ENCODE results near the gene CAMK2G. TPM values are rescaled to one million over a fixed set of nuclear protein-coding genes. Genes with fewer than 3 reads are reported as not detected.
A peak's percentile ranks its signal among the peaks of the same experiment; 100 is the strongest.

The CAMK2G gene
- total and polyA plus RNA-seq, 5 experiments from 2014 or later = 4.6 to 61.7 (median 6.7) TPM

- peaks cover 24 to 58% (median 49%) of the 10 kb centered on the region in 4 donors for H3K4me1 Mint-ChIP-seq
- peaks cover 0 to 33% (median 5%) of the 10 kb centered on the region in 3 donors for H3K36me3 Mint-ChIP-seq
- H3K9me3 Mint-ChIP-seq = no peaks in the 10 kb centered on the region
- H3K27ac Mint-ChIP-seq = peak overlapping the region in 9 of 10 donors; percentile 65 to 100 (median 99)
- DNase-seq (no peak), ATAC-seq (no peak)
- peak overlapping the region; percentile 94 to 100 (median 100) for H3K4me3 Mint-ChIP-seq
- POLR2A ChIA-PET = interaction anchor here (1.3 to 9.7 kb wide), 4 partner anchors 9 to 38 kb away, joined by 7 to 169 read pairs (median 14); a partner anchor contains a TSS
- H3K27me3 Mint-ChIP-seq = no peaks in the 10 kb centered on the region
These were observed 93.4 kb downstream of the CAMK2G start for GRCh38 chr10:73780966-73781365.

- ATAC-seq (no peak), DNase-seq (no peak)
- POLR2A ChIA-PET = interaction anchor here (2.0 to 9.7 kb wide), 3 partner anchors 9 to 30 kb away, joined by 11 to 169 read pairs (median 18); a partner anchor contains a TSS
- H3K36me3 Mint-ChIP-seq = peaks cover 0 to 40% (median 5%) of the 10 kb centered on the region in 3 donors
- peak overlapping the region in 9 of 10 donors; percentile 46 to 100 (median 67) for H3K27ac Mint-ChIP-seq
- no peaks in the 10 kb centered on the region for H3K27me3 Mint-ChIP-seq
- H3K9me3 Mint-ChIP-seq = no peaks in the 10 kb centered on the region
- H3K4me3 Mint-ChIP-seq = peak overlapping the region; percentile 94 to 100 (median 100)
- peaks cover 24 to 62% (median 52%) of the 10 kb centered on the region in 4 donors for H3K4me1 Mint-ChIP-seq
These were observed 94.1 kb downstream of the CAMK2G start for GRCh38 chr10:73780301-73780700.

GRCh38 chr10:73779539-73780197 is 94.7 kb downstream of the CAMK2G start:
- ATAC-seq (no peak), DNase-seq (no peak)
- POLR2A ChIA-PET = interaction anchor here (0.7 to 9.7 kb wide), 4 partner anchors 8 to 67 kb away, joined by 4 to 169 read pairs (median 12); a partner anchor contains a TSS
- Mint-ChIP-seq H3K27ac (peak overlapping the region in 9 of 10 donors; percentile 22 to 80 (median 50)), H3K36me3 (peaks cover 0 to 45% (median 5%) of the 10 kb centered on the region in 3 donors), H3K4me3 (peak overlapping the region; percentile 36 to 99 (median 60)), H3K4me1 (peaks cover 23 to 62% (median 53%) of the 10 kb centered on the region in 4 donors), H3K27me3 (no peaks in the 10 kb centered on the region), H3K9me3 (no peaks in the 10 kb centered on the region)

GRCh38 chr10:73779018-73779417 is 95.3 kb downstream of the CAMK2G start:
- no peak for ATAC-seq
- Mint-ChIP-seq H3K4me1 (peaks cover 27 to 66% (median 60%) of the 10 kb centered on the region in 4 donors), H3K27me3 (no peaks in the 10 kb centered on the region), H3K27ac (peak overlapping the region in 2 of 10 donors; percentile 52 to 55), H3K36me3 (peaks cover 0 to 49% (median 5%) of the 10 kb centered on the region in 3 donors), H3K4me3 (no peak overlapping the region), H3K9me3 (no peaks in the 10 kb centered on the region)
- POLR2A ChIA-PET = interaction anchor here (0.6 to 4.6 kb wide), 4 partner anchors 30 to 263 kb away, joined by 3 to 18 read pairs (median 4); no protein-coding TSS in a partner anchor
- no peak for DNase-seq

- peak overlapping the region; percentile 92 to 97 (median 96) for H3K4me3 Mint-ChIP-seq
- DNase-seq = peak in 1 of 10 donors; percentile 44
These were observed 99.7 kb downstream of the CAMK2G start for GRCh38 chr10:73774637-73775036.

GRCh38 chr10:73773152-73773879 is 101.0 kb downstream of the CAMK2G start:
- Mint-ChIP-seq H3K27me3 (no peaks in the 10 kb centered on the region), H3K4me1 (peaks cover 34 to 66% (median 53%) of the 10 kb centered on the region in 4 donors), H3K9me3 (no peaks in the 10 kb centered on the region), H3K27ac (peak overlapping the region; percentile 84 to 97 (median 94)), H3K36me3 (peaks cover 0 to 64% (median 9%) of the 10 kb centered on the region in 3 donors), H3K4me3 (peak overlapping the region; percentile 92 to 97 (median 96))
- DNase-seq (peak in 2 of 10 donors; percentile 10 to 15), ATAC-seq (peak; percentile 2 to 5)
- POLR2A ChIA-PET = interaction anchor here (0.6 to 6.9 kb wide), 21 partner anchors 10 to 281 kb away, joined by 3 to 169 read pairs (median 5); partner anchors contain the start of genes CAMK2G, CHCHD1, NDST2 and SEC24C

More at GRCh38 chr10:73774637-73775036, 99.7 kb downstream of the CAMK2G start:
- POLR2A ChIA-PET = interaction anchor here (1.7 to 6.9 kb wide), 3 partner anchors 10 to 100 kb away, joined by 5 to 169 read pairs (median 15); partner anchors contain the start of genes CAMK2G, CHCHD1 and ZSWIM8
- Mint-ChIP-seq H3K36me3 (peaks cover 0 to 65% (median 8%) of the 10 kb centered on the region in 3 donors), H3K4me1 (peaks cover 29 to 57% (median 44%) of the 10 kb centered on the region in 4 donors), H3K9me3 (no peaks in the 10 kb centered on the region), H3K27me3 (no peaks in the 10 kb centered on the region), H3K27ac (peak overlapping the region in 9 of 10 donors; percentile 10 to 90 (median 60))
- no peak for ATAC-seq

GRCh38 chr10:73772281-73773151 is 101.8 kb downstream of the CAMK2G start:
- peak overlapping the region; percentile 84 to 97 (median 94) for H3K27ac Mint-ChIP-seq

GRCh38 chr10:73771722-73772280 is 102.6 kb downstream of the CAMK2G start:
- H3K27me3 Mint-ChIP-seq = no peaks in the 10 kb centered on the region
- DNase-seq (peak in 8 of 10 donors; percentile 60 to 90 (median 77)), ATAC-seq (peak; percentile 41 to 51)
- H3K4me3 Mint-ChIP-seq = peak overlapping the region; percentile 92 to 97 (median 96)
- peak overlapping the region; percentile 37 to 97 (median 94) for H3K27ac Mint-ChIP-seq
- H3K4me1 Mint-ChIP-seq = peaks cover 32 to 59% (median 52%) of the 10 kb centered on the region in 4 donors
- POLR2A ChIA-PET = interaction anchor here (0.5 to 6.9 kb wide), 22 partner anchors 10 to 664 kb away, joined by 3 to 169 read pairs (median 6); partner anchors contain the start of genes CAMK2G, CHCHD1, NDST2 and SEC24C
- H3K36me3 Mint-ChIP-seq = peaks cover 0 to 61% (median 14%) of the 10 kb centered on the region in 3 donors
- H3K9me3 Mint-ChIP-seq = no peaks in the 10 kb centered on the region

More at GRCh38 chr10:73772281-73773151, 101.8 kb downstream of the CAMK2G start:
- POLR2A ChIA-PET = interaction anchor here (0.6 to 6.9 kb wide), 30 partner anchors 9 to 677 kb away, joined by 3 to 169 read pairs (median 4); partner anchors contain the start of genes CAMK2G, CHCHD1, NDST2 and SEC24C
- H3K4me1 Mint-ChIP-seq = peaks cover 34 to 66% (median 53%) of the 10 kb centered on the region in 4 donors
- H3K4me3 Mint-ChIP-seq = peak overlapping the region; percentile 92 to 97 (median 96)
- no peaks in the 10 kb centered on the region for H3K9me3 Mint-ChIP-seq
- H3K27me3 Mint-ChIP-seq = no peaks in the 10 kb centered on the region
- peaks cover 0 to 65% (median 12%) of the 10 kb centered on the region in 3 donors for H3K36me3 Mint-ChIP-seq
- ATAC-seq = peak; percentile 72 to 75
- DNase-seq = peak; percentile 67 to 89 (median 77)

GRCh38 chr10:73769396-73769795 is 105.0 kb downstream of the CAMK2G start:
- peak overlapping the region in 3 of 10 donors; percentile 39 to 55 (median 50) for H3K4me3 Mint-ChIP-seq
- POLR2A ChIA-PET = interaction anchor here (0.5 to 6.9 kb wide), 10 partner anchors 9 to 105 kb away, joined by 3 to 169 read pairs (median 4); partner anchors contain the start of genes CAMK2G, CHCHD1, SEC24C and ZSWIM8
- peaks cover 23 to 43% (median 37%) of the 10 kb centered on the region in 4 donors for H3K4me1 Mint-ChIP-seq
- DNase-seq = no peak
- ATAC-seq = no peak
- no peaks in the 10 kb centered on the region for H3K9me3 Mint-ChIP-seq
- no peaks in the 10 kb centered on the region for H3K27me3 Mint-ChIP-seq
- peaks cover 4 to 67% (median 20%) of the 10 kb centered on the region in 3 donors for H3K36me3 Mint-ChIP-seq
- H3K27ac Mint-ChIP-seq = peak overlapping the region; percentile 3 to 90 (median 76)

GRCh38 chr10:73768881-73769280 is 105.5 kb downstream of the CAMK2G start:
- DNase-seq (peak; percentile 44 to 79 (median 62)), ATAC-seq (peak; percentile 36 to 49)
- H3K27ac Mint-ChIP-seq = peak overlapping the region; percentile 3 to 89 (median 76)
- peaks cover 20 to 40% (median 33%) of the 10 kb centered on the region in 4 donors for H3K4me1 Mint-ChIP-seq
- peak overlapping the region in 7 of 10 donors; percentile 0 to 55 (median 13) for H3K4me3 Mint-ChIP-seq
- H3K27me3 Mint-ChIP-seq = no peaks in the 10 kb centered on the region
- POLR2A ChIA-PET = interaction anchor here (0.6 to 6.9 kb wide), 10 partner anchors 9 to 139 kb away, joined by 3 to 169 read pairs (median 4); partner anchors contain the start of genes CAMK2G, CHCHD1, SEC24C and ZSWIM8
- no peaks in the 10 kb centered on the region for H3K9me3 Mint-ChIP-seq
- H3K36me3 Mint-ChIP-seq = peaks cover 4 to 68% (median 21%) of the 10 kb centered on the region in 3 donors
